ENCODE measurements around the gene ZNF644.
"Not testable (repeated sequence)": the region's sequence is repeated elsewhere in the genome, so short reads cannot be mapped to it uniquely, and the experiment has no call there.

The ZNF644 gene

DNA sequence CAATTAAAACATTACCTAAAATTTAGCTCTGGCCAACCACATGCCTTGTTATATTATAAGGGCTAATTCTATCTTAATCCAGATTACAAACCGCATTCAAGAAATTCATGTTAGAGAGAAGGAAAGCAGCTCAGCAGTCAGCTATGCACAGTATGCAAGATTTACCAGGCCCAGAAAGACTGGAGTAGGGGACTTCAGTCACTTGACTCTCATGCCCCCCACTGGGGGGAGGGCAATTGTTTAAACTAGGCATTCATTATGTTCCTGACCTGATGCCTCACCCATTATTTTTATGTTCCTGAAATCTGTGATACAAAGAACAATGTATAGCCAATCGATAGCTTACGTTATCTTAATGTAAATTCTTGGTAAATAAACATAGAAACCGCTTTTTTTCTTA lies 96.9 kb downstream of the ZNF644 start:
- no peak for DNase-seq

DNA sequence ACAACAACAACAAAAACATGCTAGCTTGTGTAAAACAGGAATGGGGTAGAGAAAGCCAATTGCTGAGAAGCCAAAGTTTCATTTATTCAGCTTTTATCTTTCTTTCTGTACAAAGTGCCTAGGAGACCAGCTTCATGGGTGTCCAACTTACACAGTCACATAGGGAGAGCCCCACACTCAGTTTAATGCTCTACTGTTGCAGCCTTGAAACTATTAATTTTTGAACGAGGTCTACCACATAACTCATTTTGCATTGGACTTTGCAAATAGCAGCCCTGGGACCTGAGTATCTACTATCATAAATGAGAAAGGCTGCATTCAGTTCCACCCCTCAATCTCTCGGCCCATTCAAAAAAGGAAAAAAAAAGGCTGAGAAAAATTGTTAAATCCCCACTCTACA lies 98.8 kb downstream of the ZNF644 start:
- no peak for DNase-seq

DNA sequence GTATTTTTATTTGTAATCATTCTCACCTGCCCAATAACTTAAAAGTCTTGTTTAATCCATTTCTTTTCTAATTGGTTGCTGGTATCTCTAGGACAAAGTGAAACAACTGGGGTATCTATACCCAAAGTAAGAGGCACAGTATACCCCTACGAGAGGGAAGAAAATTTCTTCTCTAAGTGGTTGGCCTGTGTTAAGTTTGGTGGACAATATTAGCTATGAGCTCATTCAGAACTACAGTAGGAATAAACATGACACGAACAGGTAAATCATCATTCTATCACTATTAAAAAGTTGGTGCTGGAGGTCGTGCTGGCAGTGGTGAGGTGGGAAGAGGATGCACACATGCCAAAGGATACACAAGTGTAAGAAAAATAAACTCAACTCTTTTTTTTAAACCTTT lies 99.6 kb downstream of the ZNF644 start:
- no peak for DNase-seq

DNA sequence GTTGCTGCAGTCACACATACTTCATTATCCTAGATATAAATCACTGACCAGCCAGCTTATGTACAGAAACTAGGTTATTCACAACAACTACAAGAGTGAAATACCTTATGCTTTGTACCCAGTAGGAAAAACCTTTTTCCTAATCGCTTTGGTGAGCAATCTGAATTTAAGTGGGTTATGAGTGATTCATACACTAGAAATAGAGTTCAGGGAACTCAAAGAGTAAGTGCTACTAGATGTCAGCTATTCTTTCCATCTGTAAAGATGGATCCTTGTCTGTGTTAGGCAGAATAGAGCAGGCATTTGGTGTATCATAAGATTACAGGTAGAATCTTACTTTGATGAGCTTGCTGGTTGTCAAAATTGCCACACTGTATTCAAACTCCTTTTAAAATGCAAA lies 101.9 kb downstream of the ZNF644 start:
- no peak for DNase-seq

DNA sequence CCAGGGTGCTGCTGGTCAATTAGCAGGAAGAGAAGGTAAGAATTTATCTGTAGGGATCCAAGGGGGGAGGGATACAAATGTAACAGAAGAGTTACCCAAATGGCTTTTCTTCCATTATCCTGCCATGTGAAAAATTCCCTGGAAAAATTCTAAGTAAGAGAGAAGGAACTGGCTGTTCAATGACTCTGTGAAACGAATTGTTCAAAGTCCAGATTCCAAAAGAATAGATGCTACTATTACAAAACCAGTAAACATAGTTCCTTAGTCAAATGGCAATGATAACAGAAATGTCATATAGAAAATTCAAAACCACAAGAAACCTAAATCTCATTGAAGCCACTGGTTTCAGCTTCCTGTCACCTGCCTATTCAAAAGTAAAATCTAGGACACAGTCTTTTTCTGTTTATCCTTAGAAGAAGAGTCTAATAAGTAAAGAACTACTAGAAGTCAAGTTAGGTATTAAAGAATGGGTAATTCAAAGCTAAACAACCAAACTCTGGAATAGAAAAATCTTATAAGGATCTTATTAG lies 102.6 kb downstream of the ZNF644 start:
- DNase-seq = no peak

DNA sequence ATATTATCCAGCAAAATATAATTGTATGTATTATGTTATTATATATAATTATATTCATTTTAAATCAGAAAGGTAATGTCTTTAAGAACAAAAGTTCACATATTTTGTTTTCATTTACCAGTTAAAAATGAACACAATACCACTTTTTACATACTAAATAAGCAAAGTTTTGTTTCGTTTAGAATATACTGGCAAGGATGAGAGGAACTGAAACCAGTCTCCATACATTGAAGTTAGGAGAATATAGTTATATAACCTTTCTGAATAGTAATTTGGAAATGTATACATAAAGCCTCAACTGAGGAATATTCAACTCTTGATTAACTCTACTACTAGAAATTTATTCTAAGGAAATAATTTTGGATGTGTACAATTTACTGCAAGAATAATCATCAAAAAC lies 110.5 kb downstream of the ZNF644 start:
- DNase-seq = no peak

DNA sequence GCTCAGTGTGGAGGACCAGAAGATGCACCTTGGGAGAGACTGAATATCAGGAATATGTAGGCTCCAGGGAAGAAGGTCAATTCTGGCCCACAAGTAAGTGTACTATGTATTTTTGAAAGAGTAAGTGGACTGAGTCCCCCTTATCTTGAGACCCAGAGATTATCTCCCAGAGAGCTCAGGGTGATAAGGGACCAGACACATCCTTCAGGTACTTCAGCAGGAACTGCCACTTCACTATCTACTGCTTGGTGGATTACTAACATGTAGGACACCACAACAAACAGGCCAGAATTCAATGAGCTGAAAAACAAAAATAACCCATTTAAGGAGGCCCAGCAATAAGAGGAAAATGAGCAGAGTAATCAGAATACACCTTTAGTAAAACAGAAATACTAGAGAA lies 119.2 kb downstream of the ZNF644 start:
- DNase-seq = no peak

DNA sequence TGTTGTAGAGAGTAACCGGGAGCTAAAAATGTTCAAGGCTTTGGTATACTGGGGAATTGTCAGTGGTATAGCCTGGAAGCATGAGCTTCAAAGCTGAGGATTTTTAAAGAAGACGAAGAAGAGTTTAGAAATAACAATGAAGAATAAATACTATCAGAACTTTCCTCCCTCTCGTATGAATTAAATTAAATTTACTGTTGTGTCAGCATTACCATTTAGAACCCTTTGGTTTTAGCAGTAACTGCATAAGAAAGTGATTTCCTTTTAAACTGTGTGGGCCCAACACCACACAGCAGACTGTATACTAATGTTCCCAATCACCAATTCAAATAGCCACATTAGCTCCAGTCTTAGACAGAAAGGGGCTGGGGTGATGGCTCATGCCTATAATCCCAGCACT lies 122.6 kb downstream of the ZNF644 start:
- DNase-seq = no peak

DNA sequence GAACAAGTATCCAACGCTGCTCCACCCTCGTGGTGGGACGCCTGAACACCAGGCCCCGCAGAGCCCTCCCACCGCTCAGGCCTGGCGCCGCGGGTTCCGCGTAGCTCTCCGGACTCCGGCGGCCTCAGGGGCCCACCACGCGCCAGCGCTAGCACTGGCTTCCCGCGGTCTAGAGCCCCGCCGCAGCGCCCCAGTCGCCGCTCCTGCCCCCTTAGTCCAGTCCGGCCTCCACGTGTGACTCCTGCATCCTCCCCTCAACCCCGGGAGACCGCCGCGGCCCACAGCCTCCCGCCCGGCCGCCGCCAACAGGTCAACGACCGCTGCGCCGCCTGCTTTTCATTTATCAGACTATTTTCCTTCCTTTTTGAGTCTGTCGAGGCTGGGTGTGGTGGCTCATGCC lies 128.2 kb downstream of the ZNF644 start:
- not testable (repeated sequence) for DNase-seq

DNA sequence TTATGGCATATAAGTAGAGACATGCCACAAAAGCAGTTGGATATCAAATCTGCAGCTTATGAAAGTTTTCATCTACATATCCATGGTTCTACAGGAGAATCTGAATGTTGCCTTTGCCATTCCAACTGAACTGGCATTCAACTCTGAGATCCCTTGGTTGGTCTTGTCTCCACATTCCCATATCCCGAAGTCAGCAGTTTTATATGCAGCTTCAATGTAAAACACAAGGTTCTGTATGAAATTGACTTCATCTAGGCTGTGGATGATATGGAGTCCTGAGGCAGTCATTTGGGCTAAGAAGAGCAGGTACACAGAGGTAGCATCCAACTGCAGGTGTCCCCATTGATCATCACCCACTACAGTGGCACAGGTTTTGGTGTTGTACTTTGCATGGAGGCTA lies 129.0 kb downstream of the ZNF644 start:
- not testable (repeated sequence) for DNase-seq

DNA sequence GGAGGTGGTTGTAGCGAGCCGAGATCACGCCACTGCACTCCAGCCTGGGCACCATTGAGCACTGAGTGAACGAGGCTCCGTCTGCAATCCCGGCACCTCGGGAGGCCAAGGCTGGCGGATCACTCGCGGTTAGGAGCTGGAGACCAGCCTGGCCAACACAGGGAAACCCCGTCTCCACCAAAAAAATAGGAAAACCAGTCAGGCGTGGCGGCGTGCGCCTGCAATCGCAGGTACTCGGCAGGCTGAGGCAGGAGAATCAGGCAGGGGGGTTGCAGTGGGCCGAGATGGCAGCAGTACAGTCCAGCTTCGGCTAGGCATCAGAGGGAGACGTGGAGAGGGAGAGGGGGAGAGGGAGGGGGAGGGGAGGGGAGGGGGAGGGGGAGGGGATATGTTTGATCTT lies 129.6 kb downstream of the ZNF644 start:
- DNase-seq = not testable (repeated sequence)

DNA sequence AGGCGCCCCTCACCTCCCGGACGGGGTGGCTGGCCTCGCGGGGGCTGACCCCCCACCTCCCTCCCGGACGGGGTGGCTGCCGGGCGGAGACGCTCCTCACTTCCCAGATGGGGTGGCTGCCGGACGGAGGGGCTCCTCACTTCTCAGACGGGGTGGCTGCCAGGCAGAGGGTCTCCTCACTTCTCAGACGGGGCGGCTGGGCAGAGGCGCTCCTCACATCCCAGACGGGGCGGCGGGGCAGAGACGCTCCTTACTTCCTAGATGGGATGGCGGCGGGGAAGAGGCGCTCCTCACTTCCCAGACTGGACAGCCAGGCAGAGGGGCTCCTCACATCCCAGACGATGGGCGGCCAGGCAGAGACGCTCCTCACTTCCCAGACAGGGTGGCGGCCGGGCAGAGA lies 130.1 kb downstream of the ZNF644 start:
- DNase-seq = not testable (repeated sequence)

DNA sequence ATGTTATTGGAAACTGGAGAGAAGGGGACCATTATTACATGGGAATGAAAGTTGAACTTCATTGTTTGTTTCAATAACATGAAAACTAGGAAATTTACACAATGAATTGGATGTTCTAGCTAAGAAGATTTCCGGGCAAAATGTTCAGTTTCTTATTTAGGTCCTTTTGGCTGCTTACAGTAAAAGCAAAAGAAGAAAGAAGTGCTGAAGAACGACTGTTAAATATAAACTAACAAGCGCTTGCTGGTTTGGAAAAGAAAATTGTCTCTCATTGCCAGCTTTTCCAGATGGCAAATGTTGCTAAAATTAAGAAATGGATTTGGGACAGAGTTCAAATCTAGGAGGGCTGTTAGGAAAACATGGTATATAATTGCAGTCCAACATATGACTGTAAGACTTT lies 139.6 kb downstream of the ZNF644 start:
- DNase-seq = no peak

DNA sequence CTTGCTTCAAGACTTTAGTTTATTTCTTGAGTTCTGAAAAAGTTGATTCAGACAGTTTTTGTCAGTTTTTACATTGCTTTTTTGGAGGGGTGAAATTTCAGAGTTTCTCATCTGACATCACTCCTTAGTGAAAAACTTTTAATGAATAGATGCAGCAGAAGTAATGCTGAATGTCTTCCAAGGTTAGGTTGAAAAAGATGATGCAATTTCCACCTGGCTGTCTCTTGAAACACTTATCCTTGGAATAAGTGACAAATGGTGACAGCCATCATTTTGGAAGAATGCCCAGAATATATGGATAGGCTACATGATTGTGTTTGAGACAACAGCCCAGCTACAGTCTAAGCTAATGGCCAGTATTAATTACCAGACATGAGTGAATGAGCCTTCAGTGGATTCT lies 140.8 kb downstream of the ZNF644 start:
- DNase-seq = no peak

DNA sequence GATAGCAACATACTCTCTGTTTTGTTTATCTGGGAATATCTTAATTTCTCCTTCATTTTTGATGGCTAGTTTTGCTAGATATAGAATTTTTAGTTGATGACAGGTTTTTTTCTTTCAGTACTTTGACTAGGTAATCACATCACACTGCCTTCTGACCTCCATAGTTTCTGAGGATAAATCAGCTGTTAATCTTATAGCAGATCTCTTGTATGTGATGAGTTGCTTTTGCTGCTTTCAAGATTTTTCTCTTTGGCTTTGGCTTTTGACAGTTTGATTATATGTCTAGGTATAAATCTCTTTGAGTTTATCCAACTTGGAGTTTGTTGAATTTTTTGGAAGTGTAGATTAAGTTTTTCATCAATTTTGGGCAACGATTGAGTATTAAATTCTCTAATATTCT lies 142.6 kb downstream of the ZNF644 start:
- peak; percentile 29 for DNase-seq

DNA sequence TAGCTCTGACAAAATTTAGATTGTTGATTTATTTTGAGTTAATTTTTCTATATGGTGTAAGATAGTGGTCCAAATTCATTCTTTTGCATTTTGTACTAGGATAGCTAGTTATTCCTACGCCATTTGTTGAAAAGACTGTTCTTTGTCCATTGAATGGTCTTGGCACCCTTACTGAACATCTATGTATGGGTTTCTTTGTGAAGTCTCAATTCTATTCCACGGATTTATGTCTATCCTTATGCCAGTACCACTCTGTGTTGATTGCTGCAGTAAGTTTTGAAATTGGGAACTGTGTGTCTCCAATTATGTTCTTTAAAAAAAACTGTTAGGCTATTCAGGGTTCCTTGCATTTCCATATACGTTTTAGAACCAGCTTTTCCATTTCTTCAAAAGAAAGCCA lies 145.7 kb downstream of the ZNF644 start:
- DNase-seq = no peak

Measured in DMS153 (cell line).